Activated naive CD4-positive, alpha-beta T cell (primary cell): Measurements from ENCODE around the gene ERG28.

Experiments
- DNase-seq, 4 experiments: peaks; one replicate each; lab custom pipeline; 2025; lab: John Stamatoyannopoulos, UW

The ERG28 gene

GRCh38 chr14:75658957-75659356, 1.7 kb downstream of the ERG28 start:
- DNase-seq = no peak

- DNase-seq = no peak
Observed at GRCh38 chr14:75657331-75657730, 3.3 kb downstream of the ERG28 start.

- no peak for DNase-seq
Observed at GRCh38 chr14:75655235-75655634, 5.4 kb downstream of the ERG28 start.

GRCh38 chr14:75654127-75654732, 6.4 kb downstream of the ERG28 start:
- peak; percentile 68 to 82 (median 74) for DNase-seq

- DNase-seq = no peak
Observed at GRCh38 chr14:75653563-75653962, 7.1 kb downstream of the ERG28 start.

GRCh38 chr14:75650253-75651058, 10.2 kb downstream of the ERG28 start:
- DNase-seq = no peak

GRCh38 chr14:75649773-75650172, 10.9 kb downstream of the ERG28 start:
- DNase-seq = no peak

- DNase-seq = no peak
Observed at GRCh38 chr14:75649337-75649736, 11.3 kb downstream of the ERG28 start.

GRCh38 chr14:75648066-75648838, 12.4 kb downstream of the ERG28 start:
- DNase-seq = no peak

- DNase-seq = no peak
Observed at GRCh38 chr14:75647640-75648039, 13.0 kb downstream of the ERG28 start.

- DNase-seq = no peak
Observed at GRCh38 chr14:75646762-75647161, 13.9 kb downstream of the ERG28 start.

- no peak for DNase-seq
Observed at GRCh38 chr14:75645056-75645455, 15.6 kb downstream of the ERG28 start.

- no peak for DNase-seq
Observed at GRCh38 chr14:75643985-75644384, 16.7 kb downstream of the ERG28 start.

GRCh38 chr14:75640876-75641275, 19.8 kb downstream of the ERG28 start:
- DNase-seq = no peak

- DNase-seq = no peak
Observed at GRCh38 chr14:75636100-75636692, 24.5 kb downstream of the ERG28 start.

GRCh38 chr14:75634848-75635247, 25.8 kb downstream of the ERG28 start:
- no peak for DNase-seq

- no peak for DNase-seq
Observed at GRCh38 chr14:75631453-75631831, 29.2 kb downstream of the ERG28 start.

- DNase-seq = no peak
Observed at GRCh38 chr14:75630695-75631452, 29.8 kb downstream of the ERG28 start.

GRCh38 chr14:75628816-75629215, 31.9 kb downstream of the ERG28 start:
- DNase-seq = no peak

- no peak for DNase-seq
Observed at GRCh38 chr14:75627406-75627805, 33.3 kb downstream of the ERG28 start.

- no peak for DNase-seq
Observed at GRCh38 chr14:75626863-75627262, 33.8 kb downstream of the ERG28 start.

GRCh38 chr14:75626396-75626795, 34.3 kb downstream of the ERG28 start:
- DNase-seq = no peak
